ENCODE measurements around the gene AHSP.

Gene AHSP

GRCh38 chr16:31488468-31489297 lies 39.0 kb upstream of the AHSP start:
- H3K4me3 ChIP-seq (ENCODE audit: low read depth, low read length) = no peak overlapping the region
- DNase-seq (ENCODE audit: low read depth) = no peak
- TF ChIP-seq, protein P1, sequence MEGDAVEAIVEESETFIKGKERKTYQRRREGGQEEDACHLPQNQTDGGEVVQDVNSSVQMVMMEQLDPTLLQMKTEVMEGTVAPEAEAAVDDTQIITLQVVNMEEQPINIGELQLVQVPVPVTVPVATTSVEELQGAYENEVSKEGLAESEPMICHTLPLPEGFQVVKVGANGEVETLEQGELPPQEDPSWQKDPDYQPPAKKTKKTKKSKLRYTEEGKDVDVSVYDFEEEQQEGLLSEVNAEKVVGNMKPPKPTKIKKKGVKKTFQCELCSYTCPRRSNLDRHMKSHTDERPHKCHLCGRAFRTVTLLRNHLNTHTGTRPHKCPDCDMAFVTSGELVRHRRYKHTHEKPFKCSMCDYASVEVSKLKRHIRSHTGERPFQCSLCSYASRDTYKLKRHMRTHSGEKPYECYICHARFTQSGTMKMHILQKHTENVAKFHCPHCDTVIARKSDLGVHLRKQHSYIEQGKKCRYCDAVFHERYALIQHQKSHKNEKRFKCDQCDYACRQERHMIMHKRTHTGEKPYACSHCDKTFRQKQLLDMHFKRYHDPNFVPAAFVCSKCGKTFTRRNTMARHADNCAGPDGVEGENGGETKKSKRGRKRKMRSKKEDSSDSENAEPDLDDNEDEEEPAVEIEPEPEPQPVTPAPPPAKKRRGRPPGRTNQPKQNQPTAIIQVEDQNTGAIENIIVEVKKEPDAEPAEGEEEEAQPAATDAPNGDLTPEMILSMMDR (IDR thresholded peaks at IDR 0.05; ENCODE audit: low read depth, low read length) = no peak
- TF ChIP-seq, protein P2, sequence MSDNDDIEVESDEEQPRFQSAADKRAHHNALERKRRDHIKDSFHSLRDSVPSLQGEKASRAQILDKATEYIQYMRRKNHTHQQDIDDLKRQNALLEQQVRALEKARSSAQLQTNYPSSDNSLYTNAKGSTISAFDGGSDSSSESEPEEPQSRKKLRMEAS (IDR thresholded peaks at IDR 0.05; ENCODE audit: low read depth, low read length) = no peak
- TF ChIP-seq POLR2A (IDR thresholded peaks at IDR 0.05; ENCODE audit: extremely low read depth, insufficient read length) (no peak), MYC (IDR thresholded peaks at IDR 0.05; ENCODE audit: low read depth, low read length) (no peak)

DNA sequence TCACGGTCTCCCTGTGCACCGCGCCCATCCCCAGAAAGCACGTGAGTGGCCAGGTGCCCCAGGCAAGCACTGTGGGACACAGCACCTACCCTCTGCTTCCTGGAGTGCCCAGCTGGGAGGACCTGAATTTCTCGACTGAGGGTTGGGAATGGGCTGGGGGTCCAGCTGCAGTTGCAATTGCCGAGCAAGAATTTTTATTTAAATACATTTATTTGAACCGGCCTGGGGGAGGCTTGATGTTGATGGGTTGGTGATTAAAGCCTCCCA lies 38.5 kb upstream of the AHSP start:
- no peak overlapping the region for H3K4me3 ChIP-seq (ENCODE audit: low read depth, low read length)
- DNase-seq (ENCODE audit: low read depth) = no peak
- TF ChIP-seq, protein P1 (IDR thresholded peaks at IDR 0.05; ENCODE audit: low read depth, low read length) = no peak
- no peak for TF ChIP-seq MYC (IDR thresholded peaks at IDR 0.05; ENCODE audit: low read depth, low read length)
- no peak for TF ChIP-seq POLR2A (IDR thresholded peaks at IDR 0.05; ENCODE audit: extremely low read depth, insufficient read length)
- TF ChIP-seq, protein P2 (IDR thresholded peaks at IDR 0.05; ENCODE audit: low read depth, low read length) = no peak

DNA sequence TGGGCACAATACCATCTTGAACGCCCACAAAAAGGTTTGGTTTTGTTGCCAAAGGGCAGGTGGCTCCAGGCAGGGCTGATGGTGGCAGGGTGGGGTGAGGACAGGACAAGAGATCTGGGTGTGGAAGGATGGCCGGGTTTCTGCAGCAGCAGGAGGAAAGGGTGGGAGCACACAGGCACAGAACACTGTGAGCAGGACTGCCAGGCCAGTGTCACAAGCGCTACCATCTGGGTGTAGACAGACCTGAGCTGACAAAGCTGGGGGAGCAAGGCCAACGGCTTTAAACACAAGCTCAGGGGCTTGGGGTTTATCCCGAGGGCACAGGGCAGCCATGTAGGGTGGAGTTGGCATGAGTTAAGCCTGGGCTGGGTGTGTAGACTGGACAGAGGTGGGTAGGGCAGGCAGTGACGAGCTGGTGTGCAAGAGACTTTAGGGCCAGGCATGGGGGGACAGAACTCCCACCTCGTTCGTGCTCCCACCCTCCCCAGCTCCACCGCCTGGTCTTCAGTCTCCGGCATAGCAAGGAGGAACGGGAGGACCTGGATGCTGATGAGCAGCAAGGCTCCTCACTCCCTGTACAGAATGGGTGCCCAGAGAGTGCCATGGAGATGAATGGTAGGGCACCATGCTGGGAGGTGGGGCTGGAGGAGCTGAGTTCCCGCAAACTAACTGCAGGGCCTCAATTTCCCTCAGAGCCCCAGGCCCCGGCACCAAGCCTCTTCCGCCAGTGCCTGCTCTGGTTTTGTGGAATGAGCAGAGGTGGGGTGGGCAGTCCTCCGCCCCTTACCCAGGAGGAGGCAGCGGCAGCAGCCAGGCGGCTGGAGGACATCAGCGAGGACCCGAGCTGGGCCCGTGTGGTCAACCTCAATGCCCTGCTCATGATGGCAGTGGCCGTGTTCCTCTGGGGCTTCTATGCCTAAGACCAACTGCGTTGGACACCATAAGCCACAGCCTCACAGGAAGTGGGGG lies 37.8 kb upstream of the AHSP start:
- DNase-seq (ENCODE audit: low read depth) = no peak
- TF ChIP-seq, protein P1 (IDR thresholded peaks at IDR 0.05; ENCODE audit: low read depth, low read length) = no peak
- TF ChIP-seq MYC (IDR thresholded peaks at IDR 0.05; ENCODE audit: low read depth, low read length) (no peak), POLR2A (IDR thresholded peaks at IDR 0.05; ENCODE audit: extremely low read depth, insufficient read length) (no peak)
- TF ChIP-seq, protein P2 (IDR thresholded peaks at IDR 0.05; ENCODE audit: low read depth, low read length) = no peak
- H3K4me3 ChIP-seq (ENCODE audit: low read depth, low read length) = no peak overlapping the region

GRCh38 chr16:31491778-31492418 lies 35.8 kb upstream of the AHSP start:
- H3K4me3 ChIP-seq (ENCODE audit: low read depth, low read length) = no peak overlapping the region
- TF ChIP-seq, protein P1 (IDR thresholded peaks at IDR 0.05; ENCODE audit: low read depth, low read length) = no peak
- no peak for TF ChIP-seq POLR2A (IDR thresholded peaks at IDR 0.05; ENCODE audit: extremely low read depth, insufficient read length)
- no peak for TF ChIP-seq MYC (IDR thresholded peaks at IDR 0.05; ENCODE audit: low read depth, low read length)
- TF ChIP-seq, protein P2 (IDR thresholded peaks at IDR 0.05; ENCODE audit: low read depth, low read length) = no peak
- DNase-seq (ENCODE audit: low read depth) = no peak

GRCh38 chr16:31493506-31494125 lies 34.1 kb upstream of the AHSP start:
- no peak overlapping the region for H3K4me3 ChIP-seq (ENCODE audit: low read depth, low read length)
- TF ChIP-seq POLR2A (IDR thresholded peaks at IDR 0.05; ENCODE audit: extremely low read depth, insufficient read length) (no peak), MYC (IDR thresholded peaks at IDR 0.05; ENCODE audit: low read depth, low read length) (no peak)
- TF ChIP-seq, protein P1 (IDR thresholded peaks at IDR 0.05; ENCODE audit: low read depth, low read length) = no peak
- TF ChIP-seq, protein P2 (IDR thresholded peaks at IDR 0.05; ENCODE audit: low read depth, low read length) = no peak
- DNase-seq (ENCODE audit: low read depth) = no peak
